Caco-2 (cell line): ENCODE data around the gene LGALS8. TPM values are rescaled to one million over a fixed set of nuclear protein-coding genes. Genes with fewer than 3 reads are reported as not detected.

Source experiments
- BruUV-seq: library from RNA; stranded (reverse); fragments of 400-500 nt; replicated peaks from 2 replicates; lab custom pipeline; 2021; lab: Mats Ljungman, UMichigan
- CTCF ChIA-PET: fragments of 300-600 bp; sonication (Branson Sonifier 250); formaldehyde crosslinking; loops from one replicate; lab custom pipeline; 2022; ENCODE audit warnings: antibody characterized with exemption; lab: Charles Lee
- POLR2A ChIA-PET: fragments of 300-600 bp; sonication (Branson Sonifier 250); formaldehyde crosslinking; loops from one replicate; lab custom pipeline; 2022; ENCODE audit warnings: antibody characterized with exemption; lab: Charles Lee
- DNase-seq, 2 experiments: peaks; one replicate each; pipeline versions ENCODE4 v3.0.0 to v3.0.0-alpha.2; 2020 to 2022
- H3K27me3 ChIP-seq: replicated peaks from 2 replicates; pipeline ENCODE4 v1.6.0; 2011; ENCODE audit warnings: low read length; ENCODE audit not compliant: control insufficient read depth, insufficient read depth
- H3K36me3 ChIP-seq: 2 replicates; pipeline ENCODE4 v1.5.1; 2011; ENCODE audit warnings: low read length; ENCODE audit not compliant: control insufficient read depth, insufficient read depth
- H3K4me1 ChIP-seq: fragments of 250-450 bp; sonication (Bioruptor Pico); 2 replicates; pipeline ENCODE4 v1.5.1; 2020; ENCODE audit warnings: mild to moderate bottlenecking
- H3K4me3 ChIP-seq: 2 replicates; pipeline ENCODE4 v1.5.1; 2011; ENCODE audit warnings: low read depth, mild to moderate bottlenecking, control low read depth, low read length
- H3K9me3 ChIP-seq: fragments of 250-450 bp; sonication (Bioruptor Pico); 2 replicates; pipeline ENCODE4 v1.5.1; 2020; ENCODE audit warnings: mild to moderate bottlenecking, moderate library complexity
- H3K27ac Mint-ChIP-seq: one replicate; pipeline ENCODE4 v1.8.0; 2022; ENCODE audit warnings: mixed read lengths; ENCODE audit not compliant: unreplicated experiment
- H3K27me3 Mint-ChIP-seq: one replicate; pipeline ENCODE4 v1.8.0; 2022; ENCODE audit warnings: mixed read lengths; ENCODE audit not compliant: insufficient read depth, unreplicated experiment
- H3K36me3 Mint-ChIP-seq: one replicate; pipeline ENCODE4 v1.8.0; 2022; ENCODE audit warnings: mild to moderate bottlenecking, mixed read lengths; ENCODE audit not compliant: insufficient read depth, unreplicated experiment
- H3K4me1 Mint-ChIP-seq: one replicate; pipeline ENCODE4 v1.8.0; 2022; ENCODE audit warnings: low read depth, mixed read lengths; ENCODE audit not compliant: unreplicated experiment
- H3K4me3 Mint-ChIP-seq: one replicate; pipeline ENCODE4 v1.8.0; 2022; ENCODE audit warnings: mild to moderate bottlenecking, moderate library complexity, mixed read lengths; ENCODE audit not compliant: unreplicated experiment
- H3K9me3 Mint-ChIP-seq: one replicate; pipeline ENCODE4 v1.8.0; 2022; ENCODE audit warnings: mixed read lengths; ENCODE audit not compliant: unreplicated experiment
- intact Hi-C: fragments of 100-400 bp; cut with micrococcal nuclease; formaldehyde crosslinking; loops from one replicate; pipeline ENCODE4 v1.10.0; 2022; ENCODE audit not compliant: unreplicated experiment
- total RNA-seq: library from RNA; stranded (reverse); gene quantifications from 2 replicates; pipeline ENCODE4 v1.2.3, GENCODE V29; 2022
- TF ChIP-seq, protein P1 (sequence below), 2 experiments: fragments of 200-600 bp in 1 of 2; IDR thresholded peaks; 1 replicate in 1 of 2; 2 replicates in 1 of 2; pipeline versions ENCODE4 v1.5.1 to v1.8.0; 2011 to 2022; ENCODE audit warnings: antibody characterized with exemption in 1 of 2, control low read depth in 1 of 2, inconsistent platforms in 1 of 2, low read depth in 1 of 2, low read length in 1 of 2, mild to moderate bottlenecking in 1 of 2, moderate library complexity in 1 of 2; ENCODE audit not compliant: insufficient read depth in 1 of 2, severe bottlenecking in 1 of 2, unreplicated experiment in 1 of 2

The LGALS8 gene
- total RNA-seq, 1 experiment from 2014 or later, result 72.3 TPM

DNA sequence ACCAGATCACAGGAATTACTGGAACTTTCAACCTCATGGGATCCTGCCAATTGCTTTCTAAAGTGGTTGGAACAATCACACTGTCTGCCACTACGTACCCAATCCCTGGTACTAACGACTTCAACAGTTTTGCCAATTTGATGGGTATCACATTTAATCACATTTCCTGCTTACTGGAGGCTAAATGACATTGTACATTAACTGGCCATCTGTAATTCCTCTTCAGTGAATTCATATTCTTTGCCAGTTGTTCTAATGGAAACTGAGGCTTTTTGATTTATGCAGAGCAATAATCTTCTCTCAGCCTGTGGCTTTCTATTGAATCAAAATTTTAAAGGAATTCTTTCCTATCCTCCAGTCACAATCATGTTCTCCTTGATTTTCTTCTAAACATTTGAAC is 38.2 kb downstream of the LGALS8 start:
- no TSS peak for BruUV-seq
- Mint-ChIP-seq H3K27ac (no peak overlapping the region), H3K4me3 (no peak overlapping the region), H3K9me3 (no peaks in the 10 kb centered on the region), H3K4me1 (no peaks in the 10 kb centered on the region), H3K36me3 (peaks cover 76% of the 10 kb centered on the region), H3K27me3 (no peaks in the 10 kb centered on the region)
- CTCF ChIA-PET, result no interaction called here
- Histone ChIP-seq H3K9me3 (no peaks in the 10 kb centered on the region), H3K4me3 (no peak overlapping the region), H3K36me3 (no peaks in the 10 kb centered on the region; the same call in 1 of the 2 replicates), H3K4me1 (no peaks in the 10 kb centered on the region), H3K27me3 (no peaks in the 10 kb centered on the region)
- TF ChIP-seq, protein P1, sequence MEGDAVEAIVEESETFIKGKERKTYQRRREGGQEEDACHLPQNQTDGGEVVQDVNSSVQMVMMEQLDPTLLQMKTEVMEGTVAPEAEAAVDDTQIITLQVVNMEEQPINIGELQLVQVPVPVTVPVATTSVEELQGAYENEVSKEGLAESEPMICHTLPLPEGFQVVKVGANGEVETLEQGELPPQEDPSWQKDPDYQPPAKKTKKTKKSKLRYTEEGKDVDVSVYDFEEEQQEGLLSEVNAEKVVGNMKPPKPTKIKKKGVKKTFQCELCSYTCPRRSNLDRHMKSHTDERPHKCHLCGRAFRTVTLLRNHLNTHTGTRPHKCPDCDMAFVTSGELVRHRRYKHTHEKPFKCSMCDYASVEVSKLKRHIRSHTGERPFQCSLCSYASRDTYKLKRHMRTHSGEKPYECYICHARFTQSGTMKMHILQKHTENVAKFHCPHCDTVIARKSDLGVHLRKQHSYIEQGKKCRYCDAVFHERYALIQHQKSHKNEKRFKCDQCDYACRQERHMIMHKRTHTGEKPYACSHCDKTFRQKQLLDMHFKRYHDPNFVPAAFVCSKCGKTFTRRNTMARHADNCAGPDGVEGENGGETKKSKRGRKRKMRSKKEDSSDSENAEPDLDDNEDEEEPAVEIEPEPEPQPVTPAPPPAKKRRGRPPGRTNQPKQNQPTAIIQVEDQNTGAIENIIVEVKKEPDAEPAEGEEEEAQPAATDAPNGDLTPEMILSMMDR (IDR thresholded peaks at IDR 0.05; ENCODE audit: insufficient read depth in 1 of 2, low read depth in 1 of 2, low read length in 1 of 2, severe bottlenecking in 1 of 2, unreplicated experiment in 1 of 2), result no peak
- no peak for DNase-seq
- intact Hi-C loops, result no loop called here
- POLR2A ChIA-PET, result no interaction called here

DNA sequence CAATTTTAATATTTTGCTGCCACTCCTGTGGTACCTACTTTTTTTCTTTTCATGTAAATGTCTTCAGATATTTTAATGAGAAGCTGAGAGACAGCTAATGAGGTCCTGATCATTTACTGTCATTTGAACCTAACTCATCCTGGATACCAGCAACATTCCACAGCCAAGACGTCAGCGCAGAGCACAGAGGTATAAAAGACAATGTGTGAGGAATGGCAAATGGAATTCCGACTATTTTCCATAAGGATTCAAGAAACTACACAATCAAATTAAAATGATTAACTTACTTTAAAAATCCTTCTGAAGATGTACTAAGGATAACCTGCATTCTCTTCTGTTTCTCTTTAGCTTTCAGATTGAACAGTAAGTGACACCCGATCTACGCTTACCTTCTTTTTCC is 41.7 kb downstream of the LGALS8 start:
- Mint-ChIP-seq H3K4me1 (no peaks in the 10 kb centered on the region), H3K27me3 (no peaks in the 10 kb centered on the region), H3K9me3 (no peaks in the 10 kb centered on the region), H3K27ac (no peak overlapping the region), H3K4me3 (no peak overlapping the region), H3K36me3 (peaks cover 91% of the 10 kb centered on the region)
- no TSS peak for BruUV-seq
- Histone ChIP-seq H3K36me3 (no peaks in the 10 kb centered on the region; the same call in 1 of the 2 replicates), H3K27me3 (no peaks in the 10 kb centered on the region), H3K4me1 (no peaks in the 10 kb centered on the region), H3K9me3 (no peaks in the 10 kb centered on the region), H3K4me3 (no peak overlapping the region)
- intact Hi-C loops, result no loop called here
- DNase-seq, result no peak
- ChIA-PET CTCF (no interaction called here), POLR2A (no interaction called here)
- TF ChIP-seq, protein P1 (IDR thresholded peaks at IDR 0.05; ENCODE audit: insufficient read depth in 1 of 2, low read depth in 1 of 2, low read length in 1 of 2, severe bottlenecking in 1 of 2, unreplicated experiment in 1 of 2), result no peak

DNA sequence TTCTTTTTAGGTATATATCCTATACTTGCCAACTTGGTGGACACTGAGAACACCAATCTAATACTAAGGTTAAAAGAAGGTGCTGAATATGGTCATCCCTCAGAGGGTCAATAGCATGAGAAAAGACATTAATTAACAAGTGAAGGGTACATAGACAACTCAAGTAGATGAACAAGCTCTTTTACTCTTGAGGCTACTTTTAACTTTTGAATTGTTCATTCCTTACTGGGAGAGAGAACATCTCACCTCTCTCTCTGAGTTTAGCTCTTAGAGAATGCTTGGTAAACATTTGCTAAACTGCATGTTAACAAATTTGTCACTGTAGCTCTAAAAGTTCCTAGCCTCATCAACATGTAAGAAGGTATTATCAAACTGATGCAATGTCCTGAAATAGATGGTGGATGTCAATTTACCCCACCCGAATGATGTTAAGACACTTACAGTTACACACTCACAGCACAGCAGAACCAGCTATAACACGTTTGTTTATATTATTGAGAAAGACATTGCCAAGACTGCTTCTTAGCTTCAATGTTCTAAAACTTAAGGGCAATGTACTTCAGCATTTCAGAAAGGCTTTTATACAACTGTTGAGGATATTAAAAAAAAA is 44.6 kb downstream of the LGALS8 start:
- H3K4me1 Mint-ChIP-seq, result no peaks in the 10 kb centered on the region
- TF ChIP-seq, protein P1 (IDR thresholded peaks at IDR 0.05; ENCODE audit: insufficient read depth in 1 of 2, low read depth in 1 of 2, low read length in 1 of 2, severe bottlenecking in 1 of 2, unreplicated experiment in 1 of 2), result no peak
- ChIA-PET POLR2A (no interaction called here), CTCF (no interaction called here)
- BruUV-seq, result no TSS peak
- DNase-seq, result no peak
- no peak overlapping the region for H3K27ac Mint-ChIP-seq
- no peaks in the 10 kb centered on the region for H3K9me3 Mint-ChIP-seq
- Histone ChIP-seq H3K9me3 (no peaks in the 10 kb centered on the region), H3K4me3 (no peak overlapping the region), H3K4me1 (no peaks in the 10 kb centered on the region), H3K36me3 (peaks cover 3% of the 10 kb centered on the region), H3K27me3 (no peaks in the 10 kb centered on the region)
- no peak overlapping the region for H3K4me3 Mint-ChIP-seq
- peaks cover 97% of the 10 kb centered on the region for H3K36me3 Mint-ChIP-seq
- no peaks in the 10 kb centered on the region for H3K27me3 Mint-ChIP-seq
- intact Hi-C loops, result no loop called here
